ENCODE measurements around the gene BHLHA15.

GRCh38 chr7:98163269-98163668 lies 48.0 kb upstream of the BHLHA15 start:
- TF ChIP-seq POLR2A (IDR thresholded peaks at IDR 0.05; ENCODE audit: low read length) (no peak), GATA1 (IDR thresholded peaks at IDR 0.05; ENCODE audit: low read depth, low read length) (no peak)
